GM12878 (cell line): Measurements from ENCODE around the gene WASF2. TPM values are rescaled to one million over a fixed set of nuclear protein-coding genes. Genes with fewer than 3 reads are reported as not detected.

Experiments used
- ATAC-seq: fragments of 200-7000 bp; cut with Tn5 transposase; 3 replicates; pipeline ENCODE4 v1.9.1; 2020; ENCODE audit warnings: mild to moderate bottlenecking, moderate library complexity
- BruUV-seq: library from RNA; stranded (reverse); fragments of 400-500 nt; replicated peaks from 2 replicates; lab custom pipeline; 2021; lab: Mats Ljungman, UMichigan
- CTCF ChIA-PET: fragments of 300-600 bp; sonication (Branson Sonifier 250); formaldehyde crosslinking; extraction: SDS; loops from one replicate; lab custom pipeline; 2021; ENCODE audit warnings: inconsistent platforms; lab: Yijun Ruan, JAX
- POLR2A ChIA-PET: fragments of 350-600 bp; formaldehyde crosslinking; extraction: SDS; loops from one replicate; lab custom pipeline; 2021; ENCODE audit warnings: inconsistent platforms; lab: Charles Lee
- RAD21 ChIA-PET: fragments of 300-600 bp; sonication (Branson Sonifier 250); formaldehyde crosslinking; loops from one replicate; lab custom pipeline; 2023; ENCODE audit warnings: antibody characterized with exemption; ENCODE audit not compliant: unreplicated experiment; lab: Charles Lee
- SMC1A ChIA-PET: fragments of 300-600 bp; sonication (Branson Sonifier 250); formaldehyde crosslinking; loops from one replicate; lab custom pipeline; 2023; ENCODE audit not compliant: unreplicated experiment, uncharacterized antibody; lab: Charles Lee
- DNase-seq: peaks from one replicate; pipeline ENCODE4 v3.0.0-alpha.2; 2011; ENCODE audit warnings: low read depth, low spot score
- FAIRE-seq: peaks from 3 replicates; lab custom pipeline; 2011; peaks lifted over from hg19 to GRCh38; lab: Jason Lieb, UNC
- H2AFZ ChIP-seq: 2 replicates; pipeline ENCODE4 v1.6.0; 2011; ENCODE audit warnings: low read depth, low read length, control low read depth; ENCODE audit not compliant: control insufficient read depth
- H3K27ac ChIP-seq: 2 replicates; pipeline ENCODE4 v1.5.1; 2011; ENCODE audit warnings: control low read depth; ENCODE audit not compliant: control insufficient read depth, insufficient read depth
- H3K27me3 ChIP-seq, 2 experiments: replicated peaks in 1 of 2; 2 replicates each; pipeline versions ENCODE4 v1.6.0 to v1.6.1; 2011; ENCODE audit warnings: low read length in 1 of 2; ENCODE audit not compliant: control insufficient read depth in 2 of 2, insufficient read depth in 2 of 2
- H3K36me3 ChIP-seq, 2 experiments: 2 replicates each; pipeline ENCODE4 v1.5.1; 2011; ENCODE audit warnings: low read length in 1 of 2; ENCODE audit not compliant: control insufficient read depth in 2 of 2, insufficient read depth in 2 of 2
- H3K4me1 ChIP-seq: 2 replicates; pipeline ENCODE4 v1.6.1; 2011; ENCODE audit warnings: mild to moderate bottlenecking, low read length, moderate library complexity, mixed read lengths; ENCODE audit not compliant: control insufficient read depth, insufficient read depth
- H3K4me2 ChIP-seq: 2 replicates; pipeline ENCODE4 v1.6.0; 2011; ENCODE audit warnings: control low read depth; ENCODE audit not compliant: control insufficient read depth, insufficient read depth
- H3K4me3 ChIP-seq: fragments of 200-600 bp; sonication (generic); 2 replicates; pipeline ENCODE4 v1.5.1; 2016
- H3K79me2 ChIP-seq: 2 replicates; pipeline ENCODE4 v1.6.0; 2011; ENCODE audit warnings: low read length; ENCODE audit not compliant: control insufficient read depth, insufficient read depth
- H3K9ac ChIP-seq: 2 replicates; pipeline ENCODE4 v1.8.0; 2011; ENCODE audit warnings: low read length, control low read depth, mixed read lengths; ENCODE audit not compliant: control insufficient read depth, insufficient read depth
- H3K9me3 ChIP-seq: replicated peaks from 3 replicates; pipeline ENCODE4 v1.5.1; 2011; ENCODE audit warnings: mild to moderate bottlenecking, low read length; ENCODE audit not compliant: control insufficient read depth, insufficient read depth
- H4K20me1 ChIP-seq: 2 replicates; pipeline ENCODE4 v1.6.0; 2011; ENCODE audit not compliant: control insufficient read depth, insufficient read depth
- BRCA1 ChIP-seq: IDR thresholded peaks from 2 replicates; pipeline ENCODE4 v1.6.1; 2011; ENCODE audit warnings: low read depth, low read length, improper control_type of control experiment
- CBFB ChIP-seq: IDR thresholded peaks from 2 replicates; pipeline ENCODE4 v1.6.1; 2016; ENCODE audit warnings: antibody characterized with exemption, low read depth
- CHD1 ChIP-seq: IDR thresholded peaks from 2 replicates; pipeline ENCODE4 v1.6.1; 2012; ENCODE audit warnings: low read depth, low read length, improper control_type of control experiment
- ELK1 ChIP-seq: IDR thresholded peaks from 2 replicates; pipeline ENCODE4 v1.6.1; 2012; ENCODE audit warnings: low read depth, low read length, improper control_type of control experiment
- KDM1A ChIP-seq: fragments of 200-600 bp; sonication (generic); IDR thresholded peaks from 2 replicates; pipeline ENCODE4 v1.6.1; 2016; ENCODE audit warnings: borderline replicate concordance
- NFYB ChIP-seq: IDR thresholded peaks from 2 replicates; pipeline ENCODE4 v1.6.1; 2011; ENCODE audit warnings: low read depth, mild to moderate bottlenecking, low read length, improper control_type of control experiment, moderate library complexity; ENCODE audit not compliant: insufficient read depth
- PAX5 ChIP-seq: IDR thresholded peaks from 2 replicates; pipeline ENCODE4 v1.6.1; 2011; ENCODE audit warnings: low read depth, low read length, borderline replicate concordance
- POLR2A ChIP-seq: IDR thresholded peaks from 2 replicates; pipeline ENCODE4 v1.6.1; 2011; ENCODE audit warnings: low read depth, mild to moderate bottlenecking, low read length
- SMAD5 ChIP-seq: IDR thresholded peaks from 2 replicates; pipeline ENCODE4 v1.6.1; 2016; ENCODE audit warnings: antibody characterized with exemption, low read depth
- SMC3 ChIP-seq: IDR thresholded peaks from 2 replicates; pipeline ENCODE4 v1.6.1; 2011; ENCODE audit warnings: low read length, improper control_type of control experiment, borderline replicate concordance
- YY1 ChIP-seq: IDR thresholded peaks from 2 replicates; pipeline ENCODE4 v1.6.1; 2011; ENCODE audit warnings: low read depth, mild to moderate bottlenecking, low read length
- WGBS: methylation state at CpG from one replicate; pipeline ENCODE4 v1.1.6; 2016; ENCODE audit warnings: low lambda C conversion rate; ENCODE audit not compliant: insufficient replicate concordance, insufficient coverage; ENCODE audit errors: missing lambda C conversion rate; 5-methylcytosine and 5-hydroxymethylcytosine counted together
- in situ Hi-C: fragments of 300-500 bp; cut with MboI; formaldehyde crosslinking; loops from 9 replicates; pipeline ENCODE4 v1.14.3; 2018; ENCODE audit warnings: mixed read lengths
- intact Hi-C: fragments of 100-400 bp; cut with micrococcal nuclease; formaldehyde crosslinking; loops from one replicate; pipeline ENCODE4 v1.14.2; 2022; ENCODE audit not compliant: unreplicated experiment
- polyA plus RNA-seq, 11 experiments: library from polyadenylated mRNA; depleted of rRNA in 4 of 11; unstranded in 6 of 11; stranded (reverse) in 5 of 11; fragments of >200 nt; fragmentation: Nextera tagmentation in 4 of 11; fragmentation: Illumina TruSeq in 1 of 11; extraction: Ambion mirVana in 4 of 11; extraction: Trizol in 1 of 11; gene quantifications; 1 replicate in 1 of 11; 2 replicates in 10 of 11; pipeline versions ENCODE4 v1.2.1 to v1.2.3, GENCODE V29; 2011 to 2016; ENCODE audit warnings: inconsistent platforms in 2 of 11, missing spikeins in 2 of 11, low read depth in 1 of 11
- total RNA-seq, 4 experiments: library from RNA; depleted of rRNA in 3 of 4; stranded (reverse); fragments of >200 nt in 3 of 4; fragmentation: Illumina TruSeq in 1 of 4; extraction: Trizol in 1 of 4; gene quantifications; 2 replicates each; pipeline versions ENCODE4 v1.2.1 to v1.2.3, GENCODE V29; 2013 to 2021

WASF2 gene
- total and polyA plus RNA-seq, 10 of the 15 experiments (the other 5 are each of a cell fraction or from before 2014, with no cell fraction given), result 7.0 to 111 (median 37.1) TPM

GRCh38 chr1:27503844-27504587 lies 14.0 kb upstream of the WASF2 start:
- no peaks in the 10 kb centered on the region for H3K4me1 ChIP-seq
- H3K9me3 ChIP-seq, result no peaks in the 10 kb centered on the region
- ATAC-seq (no peak), DNase-seq (no peak), FAIRE-seq (no peak)
- H3K79me2 ChIP-seq, result no peaks in the 10 kb centered on the region
- intact Hi-C loops, result no loop called here
- no peaks in the 10 kb centered on the region for H3K36me3 ChIP-seq
- H3K4me2 ChIP-seq, result no peak overlapping the region
- CTCF ChIA-PET, result no interaction called here
- no peak overlapping the region for H3K27ac ChIP-seq
- H4K20me1 ChIP-seq, result no peaks in the 10 kb centered on the region
- H3K4me3 ChIP-seq, result no peak overlapping the region
- in situ Hi-C loops, result no loop called here
- WGBS, result 88% methylated on average over 12 of the region's 12 CpGs
- SMC1A ChIA-PET, result no interaction called here
- POLR2A ChIA-PET, result no interaction called here
- no peaks in the 10 kb centered on the region for H3K27me3 ChIP-seq
- RAD21 ChIA-PET, result no interaction called here
- no peak overlapping the region for H2AFZ ChIP-seq
- no peak overlapping the region for H3K9ac ChIP-seq
- TF ChIP-seq KDM1A, result no peak
- no peak for TF ChIP-seq BRCA1
- TF ChIP-seq SMAD5, result no peak
- TF ChIP-seq SMC3, result no peak
- no peak for TF ChIP-seq POLR2A
- no peak for TF ChIP-seq CBFB
- no peak for TF ChIP-seq YY1
- TF ChIP-seq PAX5, result no peak
- TF ChIP-seq ELK1, result no peak
- no peak for TF ChIP-seq NFYB
- TF ChIP-seq CHD1, result no peak
- BruUV-seq, result no TSS peak
